ENCODE data around the gene RTL10. TPM values are rescaled to one million over a fixed set of nuclear protein-coding genes. Genes with fewer than 3 reads are reported as not detected.

Gene RTL10
- total and polyA plus RNA-seq, 2 of the 13 experiments (the other 11 are each of a cell fraction or from before 2014, with no cell fraction given): 14.1 to 15.8 TPM

- TF ChIP-seq CSRNP2 (CRISPR knock-in tag; conservative IDR thresholded peaks at IDR 0.05; ENCODE audit: low read depth): no peak
- no peak for TF ChIP-seq RFXANK (CRISPR knock-in tag; IDR thresholded peaks at IDR 0.05)
- no peak for TF ChIP-seq NR1H2 (CRISPR knock-in tag; IDR thresholded peaks at IDR 0.05; ENCODE audit: borderline replicate concordance, low read depth)
- TF ChIP-seq U2AF2 (IDR thresholded peaks at IDR 0.05; ENCODE audit: low read depth, low read length): no peak
- no peak for TF ChIP-seq KDM5A (IDR thresholded peaks at IDR 0.05; ENCODE audit: borderline replicate concordance, low read length)
- 0 out of 2 replicates have a peak, but pooled peaks have one; percentile 17 for TF ChIP-seq JUN (CRISPR knock-in tag; IDR thresholded peaks at IDR 0.05)
- TF ChIP-seq DDIT3 (CRISPR knock-in tag; IDR thresholded peaks at IDR 0.05): no peak
- no peak for TF ChIP-seq TRIM22 (IDR thresholded peaks at IDR 0.05)
- no peak for TF ChIP-seq E2F2 (CRISPR knock-in tag; IDR thresholded peaks at IDR 0.05; ENCODE audit: borderline replicate concordance)
- no peak for TF ChIP-seq ZNF235 (CRISPR knock-in tag; IDR thresholded peaks at IDR 0.05; ENCODE audit: borderline replicate concordance)
- TF ChIP-seq PRDM15 (CRISPR knock-in tag; IDR thresholded peaks at IDR 0.05): no peak
- TF ChIP-seq GABPB1 (CRISPR knock-in tag; IDR thresholded peaks at IDR 0.05): no peak
- TF ChIP-seq LRRFIP1 (CRISPR knock-in tag; conservative IDR thresholded peaks at IDR 0.05): no peak
- no peak for TF ChIP-seq ZBTB42 (CRISPR knock-in tag; IDR thresholded peaks at IDR 0.05)
- TF ChIP-seq CERS6 (CRISPR knock-in tag; IDR thresholded peaks at IDR 0.05): no peak
Observed at GRCh38 chr22:19898831-19899567, 44.3 kb upstream of the RTL10 start (continued).

All from HepG2 (cell line).